Retinal pigment epithelial cell (primary cell): ENCODE measurements around the gene GPR63.
A peak's percentile ranks its signal among the peaks of the same experiment; 100 is the strongest.

Experiments used
- DNase-seq: peaks from one replicate; pipeline ENCODE4 v3.0.0-alpha.2; 2010; ENCODE audit warnings: low read depth
- H3K4me3 ChIP-seq: 2 replicates; pipeline ENCODE4 v1.5.1; 2011; ENCODE audit warnings: mild to moderate bottlenecking, low read length, control low read depth, moderate library complexity
- TF ChIP-seq, protein P1 (sequence below): conservative IDR thresholded peaks from 2 replicates; pipeline ENCODE4 v1.5.1; 2011; ENCODE audit warnings: low read depth, low read length, control low read depth, inconsistent platforms

Gene GPR63

DNA sequence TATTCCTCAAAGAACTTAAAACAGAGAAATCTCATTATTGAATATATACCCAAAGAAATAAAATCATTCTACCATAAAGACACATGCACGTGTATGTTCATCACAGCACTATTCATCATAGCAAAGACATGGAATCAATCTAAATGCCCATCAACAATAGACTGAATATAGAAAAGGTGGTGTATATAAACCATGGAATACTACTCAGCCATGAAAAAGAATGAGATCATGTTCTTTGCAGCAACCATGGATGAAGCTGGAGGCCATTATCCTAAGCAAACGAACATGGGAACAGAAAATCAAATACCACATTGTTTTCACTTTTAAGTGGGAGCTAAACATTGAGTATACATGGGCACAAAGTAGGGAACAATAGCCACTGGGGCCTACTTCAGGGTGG lies 12.3 kb upstream of the GPR63 start:
- TF ChIP-seq, protein P1, sequence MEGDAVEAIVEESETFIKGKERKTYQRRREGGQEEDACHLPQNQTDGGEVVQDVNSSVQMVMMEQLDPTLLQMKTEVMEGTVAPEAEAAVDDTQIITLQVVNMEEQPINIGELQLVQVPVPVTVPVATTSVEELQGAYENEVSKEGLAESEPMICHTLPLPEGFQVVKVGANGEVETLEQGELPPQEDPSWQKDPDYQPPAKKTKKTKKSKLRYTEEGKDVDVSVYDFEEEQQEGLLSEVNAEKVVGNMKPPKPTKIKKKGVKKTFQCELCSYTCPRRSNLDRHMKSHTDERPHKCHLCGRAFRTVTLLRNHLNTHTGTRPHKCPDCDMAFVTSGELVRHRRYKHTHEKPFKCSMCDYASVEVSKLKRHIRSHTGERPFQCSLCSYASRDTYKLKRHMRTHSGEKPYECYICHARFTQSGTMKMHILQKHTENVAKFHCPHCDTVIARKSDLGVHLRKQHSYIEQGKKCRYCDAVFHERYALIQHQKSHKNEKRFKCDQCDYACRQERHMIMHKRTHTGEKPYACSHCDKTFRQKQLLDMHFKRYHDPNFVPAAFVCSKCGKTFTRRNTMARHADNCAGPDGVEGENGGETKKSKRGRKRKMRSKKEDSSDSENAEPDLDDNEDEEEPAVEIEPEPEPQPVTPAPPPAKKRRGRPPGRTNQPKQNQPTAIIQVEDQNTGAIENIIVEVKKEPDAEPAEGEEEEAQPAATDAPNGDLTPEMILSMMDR = no peak
- no peak overlapping the region for H3K4me3 ChIP-seq

DNA sequence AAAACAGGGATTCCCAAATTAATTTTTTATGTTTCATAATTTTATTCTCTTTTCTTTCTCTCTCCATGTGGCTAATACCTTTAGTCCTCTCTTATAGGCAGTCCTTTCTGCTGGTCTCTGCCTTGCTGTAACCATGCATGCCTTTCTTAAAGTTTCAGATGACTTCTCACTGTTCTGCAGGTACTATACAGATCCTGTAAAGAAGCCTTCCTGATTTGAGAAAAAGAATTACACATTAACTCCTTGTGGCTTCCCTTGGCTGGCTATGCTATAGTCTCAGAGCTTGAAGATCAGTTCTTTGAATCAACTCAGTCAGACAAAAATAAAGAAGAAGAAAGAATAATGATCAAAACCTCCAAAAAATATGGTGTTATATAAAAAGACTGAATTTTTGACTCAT lies 7.3 kb upstream of the GPR63 start:
- no peak overlapping the region for H3K4me3 ChIP-seq
- no peak for DNase-seq
- TF ChIP-seq, protein P1 = no peak

More for the DNA sequence above, 12.3 kb upstream of the GPR63 start:
- no peak for DNase-seq

DNA sequence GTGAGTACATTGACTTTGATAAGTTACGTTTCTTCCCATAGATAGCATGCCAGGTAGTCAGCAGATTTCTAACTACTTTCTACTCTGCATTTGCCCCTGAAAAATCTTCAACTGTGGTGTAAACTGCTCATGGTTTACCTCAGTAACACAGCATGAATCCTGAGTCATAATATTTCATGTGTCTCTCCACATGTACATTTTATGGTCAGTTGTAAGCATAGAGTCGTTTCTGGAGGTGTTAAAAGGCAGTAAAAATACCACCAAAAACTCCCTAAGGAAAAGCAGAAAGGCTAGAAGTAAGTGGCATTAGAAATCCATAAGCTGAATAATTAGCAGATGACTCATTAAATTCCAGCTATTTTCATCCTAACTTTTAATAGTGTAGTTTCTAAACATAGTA lies 4.1 kb upstream of the GPR63 start:
- no peak overlapping the region for H3K4me3 ChIP-seq
- DNase-seq = peak; percentile 44
- TF ChIP-seq, protein P1 = no peak

DNA sequence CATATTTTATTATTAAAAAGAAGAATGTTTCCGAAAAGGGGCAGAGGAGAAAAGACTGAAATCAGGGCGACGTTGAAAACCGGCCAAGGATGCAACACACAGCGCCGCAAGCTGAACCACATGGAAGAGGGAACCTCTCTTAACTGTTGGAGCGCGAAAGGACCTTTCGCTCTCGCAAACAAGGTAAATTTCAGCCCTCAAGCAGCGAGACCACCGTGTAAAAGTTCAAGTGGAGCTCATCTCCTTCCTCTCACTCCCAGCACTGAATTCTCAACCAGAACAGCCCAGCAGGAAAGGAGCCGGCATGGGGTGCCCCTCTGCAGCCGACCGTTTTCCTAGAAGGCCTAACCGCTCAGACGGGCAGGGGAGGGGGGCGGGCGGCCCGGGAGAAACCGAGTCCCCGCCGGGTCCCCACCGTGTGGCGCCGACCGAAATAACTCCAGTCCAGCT lies 621 bp downstream of the GPR63 start:
- H3K4me3 ChIP-seq = peak overlapping the region; percentile 73
- TF ChIP-seq, protein P1 = no peak
- no peak for DNase-seq

DNA sequence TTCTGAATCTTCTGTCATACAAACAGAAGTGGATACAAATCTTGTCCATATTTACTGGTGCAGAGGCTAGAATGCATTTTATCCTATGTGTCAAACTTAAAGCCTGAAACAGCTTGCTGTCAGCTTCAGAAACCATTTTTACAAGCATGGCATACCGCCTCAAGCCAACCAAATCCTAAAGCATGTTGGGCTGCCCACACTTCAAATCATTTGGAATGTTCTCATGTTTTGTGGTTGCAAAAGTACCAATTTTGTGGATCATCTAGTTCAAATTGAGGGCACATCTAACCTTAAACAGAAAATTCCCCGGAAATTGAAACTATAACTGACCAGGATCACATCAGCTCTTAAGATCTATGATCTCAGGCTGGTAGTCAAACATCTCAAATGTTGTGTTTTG lies 3.2 kb downstream of the GPR63 start:
- no peak overlapping the region for H3K4me3 ChIP-seq
- DNase-seq = no peak
- TF ChIP-seq, protein P1 = no peak

DNA sequence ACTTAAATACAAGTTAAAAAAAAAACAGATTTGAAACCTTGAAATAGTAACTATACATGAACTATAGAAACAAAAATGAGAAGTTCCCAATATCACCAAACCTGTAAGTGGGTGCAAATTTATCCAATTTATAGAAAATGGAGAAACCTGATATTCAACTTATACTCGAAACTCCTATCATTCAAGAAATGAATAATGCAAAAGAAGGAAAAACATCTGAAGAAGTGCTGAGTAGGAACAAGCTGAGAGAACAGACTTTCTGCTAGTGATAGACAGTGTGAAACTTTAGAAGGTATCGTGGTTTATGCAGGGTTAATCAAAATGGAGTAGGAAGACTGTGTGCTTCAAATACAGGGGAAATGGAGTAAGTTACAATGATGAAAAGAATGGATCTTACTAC lies 4.5 kb downstream of the GPR63 start:
- no peak for DNase-seq
- no peak overlapping the region for H3K4me3 ChIP-seq
- TF ChIP-seq, protein P1 = no peak

DNA sequence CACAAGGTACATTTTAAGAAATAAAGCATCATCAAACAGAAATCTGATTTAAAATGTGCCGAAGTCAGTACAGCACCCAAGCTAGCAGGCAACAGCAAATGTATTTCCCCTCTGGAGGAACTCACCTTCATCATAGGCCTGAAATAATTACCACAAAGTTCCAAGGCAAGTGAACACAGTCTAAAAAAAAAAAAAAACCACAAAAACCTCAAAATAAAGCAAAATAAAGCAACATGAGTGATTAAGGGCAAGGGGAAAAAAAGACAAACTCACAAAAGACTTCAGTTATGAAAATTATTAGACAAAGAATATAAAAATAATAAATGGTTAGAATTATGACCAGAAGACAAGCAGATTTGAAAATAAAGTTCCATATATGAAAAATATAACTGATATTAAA lies 10.4 kb downstream of the GPR63 start:
- DNase-seq = no peak
- no peak overlapping the region for H3K4me3 ChIP-seq
- TF ChIP-seq, protein P1 = no peak
